AG04450 (cell line): ENCODE measurements around the gene PTPN1. TPM values are rescaled to one million over a fixed set of nuclear protein-coding genes. Genes with fewer than 3 reads are reported as not detected.

Experiments used
- CTCF ChIA-PET: fragments of 300-600, 350-600 bp; formaldehyde crosslinking; extraction: SDS; loops from one replicate; lab custom pipeline; 2022; ENCODE audit warnings: antibody characterized with exemption, inconsistent platforms; lab: Charles Lee
- POLR2A ChIA-PET: fragments of 350-600 bp; formaldehyde crosslinking; extraction: SDS; loops from one replicate; lab custom pipeline; 2021; ENCODE audit warnings: antibody characterized with exemption, inconsistent platforms; lab: Yijun Ruan, JAX
- DNase-seq: peaks from one replicate; pipeline ENCODE4 v3.0.0-alpha.2; 2011; ENCODE audit warnings: low read depth, low spot score
- H3K27ac ChIP-seq: one replicate; pipeline ENCODE4 v1.5.1; 2012; ENCODE audit warnings: low read depth, low read length, control low read depth
- H3K27me3 ChIP-seq: one replicate; pipeline ENCODE4 v1.6.0; 2012; ENCODE audit warnings: low read length; ENCODE audit not compliant: control insufficient read depth, insufficient read depth
- H3K4me3 ChIP-seq: 2 replicates; pipeline ENCODE4 v1.5.1; 2011; ENCODE audit warnings: mild to moderate bottlenecking, low read depth, low read length, control low read depth
- H3K9me3 ChIP-seq: 2 replicates; pipeline ENCODE4 v1.5.1; 2012; ENCODE audit warnings: low read length; ENCODE audit not compliant: control insufficient read depth, insufficient read depth
- CTCF ChIP-seq: IDR thresholded peaks from 2 replicates; pipeline ENCODE4 v1.5.1; 2011; ENCODE audit warnings: low read depth, low read length, control low read depth, inconsistent platforms
- polyA plus RNA-seq: library from polyadenylated mRNA; depleted of rRNA; stranded (reverse); fragments of >200 nt; gene quantifications from 2 replicates; pipeline ENCODE4 v1.2.3, GENCODE V29; 2011

Gene PTPN1
- polyA plus RNA-seq, 1 experiment = 54.7 TPM

DNA sequence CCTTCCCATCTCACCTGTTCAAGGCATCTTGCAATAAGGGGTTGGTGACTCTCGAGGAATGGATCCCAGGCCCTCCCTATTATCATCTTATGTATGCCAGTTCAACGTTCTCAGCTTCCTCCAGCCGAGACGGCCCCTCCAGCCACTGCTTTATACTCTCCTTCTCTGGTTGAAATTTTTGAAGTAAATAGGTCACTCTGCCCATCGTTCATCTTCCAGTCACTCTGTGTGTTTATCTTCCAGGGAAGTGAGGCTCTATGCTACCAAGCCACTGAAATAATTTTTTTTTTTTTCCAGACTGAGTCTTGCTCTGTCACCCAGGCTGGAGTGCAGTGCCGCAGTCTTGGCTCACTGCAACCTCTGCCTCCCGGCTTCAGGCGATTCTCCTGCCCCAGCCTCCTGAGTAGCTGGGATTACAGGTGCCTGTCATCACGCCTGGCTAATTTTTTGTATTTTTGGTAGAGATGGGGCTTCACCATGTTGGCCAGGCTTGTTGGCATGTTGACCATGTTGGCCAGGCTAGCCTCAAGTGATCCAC lies 17.0 kb downstream of the PTPN1 start:
- H3K27ac ChIP-seq = peak overlapping the region; percentile 63
- no peak for TF ChIP-seq CTCF
- ChIA-PET POLR2A (no interaction called here), CTCF (interaction anchor here (1.0 kb wide), 1 partner anchor 48 kb away, joined by 4 read pairs; no protein-coding TSS in a partner anchor)
- H3K9me3 ChIP-seq = no peaks in the 10 kb centered on the region
- no peak overlapping the region for H3K4me3 ChIP-seq
- no peaks in the 10 kb centered on the region for H3K27me3 ChIP-seq
- DNase-seq = no peak

DNA sequence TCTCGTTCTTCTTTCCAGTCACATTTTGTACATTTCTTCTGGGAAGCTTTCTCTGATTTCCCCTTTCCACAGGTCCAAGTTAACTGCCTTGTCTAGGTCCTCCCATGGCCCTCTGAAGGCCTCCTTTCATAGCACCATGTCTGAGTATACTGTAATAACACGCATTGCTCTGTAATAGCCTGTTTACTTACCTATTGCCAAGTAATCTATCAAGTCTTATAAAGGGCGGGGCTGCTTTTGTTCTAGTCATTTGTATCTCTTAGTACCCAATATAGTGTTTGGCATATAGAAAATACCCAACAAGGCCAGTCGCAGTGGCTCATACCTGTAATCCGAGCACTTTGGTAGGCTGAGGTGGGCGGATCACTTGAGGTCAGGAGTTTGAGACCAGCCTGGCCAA lies 17.9 kb downstream of the PTPN1 start:
- Histone ChIP-seq H3K4me3 (no peak overlapping the region), H3K27me3 (no peaks in the 10 kb centered on the region), H3K27ac (no peak overlapping the region), H3K9me3 (no peaks in the 10 kb centered on the region)
- ChIA-PET CTCF (no interaction called here), POLR2A (no interaction called here)
- no peak for TF ChIP-seq CTCF
- no peak for DNase-seq

DNA sequence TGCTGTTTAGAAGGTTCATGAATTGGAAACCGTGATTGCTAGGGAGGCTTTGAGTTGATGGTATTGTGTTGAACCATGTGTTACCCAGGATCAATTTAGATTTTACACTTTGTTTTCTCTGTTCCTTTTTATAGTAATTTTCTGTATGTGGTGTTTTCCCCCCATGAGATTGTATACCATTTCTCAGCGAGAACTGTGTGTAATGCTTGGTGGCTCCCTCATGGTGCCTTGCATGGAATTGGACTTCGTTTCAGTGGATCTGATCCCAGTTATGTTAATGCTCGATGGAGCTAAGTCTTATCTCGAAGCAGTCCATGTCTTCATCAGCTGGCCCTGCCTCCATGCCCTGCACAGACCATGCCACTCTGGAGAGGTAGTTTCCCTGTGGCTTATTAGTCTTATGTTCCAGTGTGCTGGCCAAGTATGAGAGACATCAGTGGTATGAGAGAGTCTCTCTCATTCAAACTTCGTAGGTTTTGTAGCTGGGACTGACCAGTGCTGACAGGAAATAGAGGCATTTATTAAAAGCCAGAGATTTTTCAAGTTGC lies 18.7 kb downstream of the PTPN1 start:
- no peaks in the 10 kb centered on the region for H3K9me3 ChIP-seq
- ChIA-PET CTCF (interaction anchor here (0.6 to 1.0 kb wide), 2 partner anchors 54 to 59 kb away, joined by 3 read pairs; no protein-coding TSS in a partner anchor), POLR2A (no interaction called here)
- H3K27ac ChIP-seq = no peak overlapping the region
- DNase-seq = no peak
- no peak for TF ChIP-seq CTCF
- H3K4me3 ChIP-seq = no peak overlapping the region
- H3K27me3 ChIP-seq = no peaks in the 10 kb centered on the region

DNA sequence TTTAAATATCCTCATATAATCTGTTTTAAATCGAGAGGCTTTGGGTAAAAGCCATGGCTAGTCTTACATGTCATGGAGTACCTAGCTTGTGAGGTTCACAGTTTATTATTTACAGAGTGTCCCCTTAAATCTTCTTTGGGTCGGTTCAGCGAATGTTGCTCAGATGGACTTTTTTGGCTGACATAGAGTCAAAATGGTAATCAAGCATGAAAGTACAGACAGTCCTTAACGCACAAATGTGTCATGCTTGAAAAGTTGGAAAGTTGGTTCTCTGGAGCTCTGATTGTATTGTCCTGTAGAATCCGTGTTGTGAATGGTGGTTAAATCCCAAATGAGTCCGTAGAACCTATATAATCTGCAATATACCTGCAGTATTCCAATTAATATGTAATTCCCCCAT lies 22.0 kb downstream of the PTPN1 start:
- H3K9me3 ChIP-seq = no peaks in the 10 kb centered on the region
- TF ChIP-seq CTCF = no peak
- ChIA-PET CTCF (interaction anchor here (0.7 kb wide), 2 partner anchors 19 to 398 kb away, joined by 3 to 4 read pairs; no protein-coding TSS in a partner anchor), POLR2A (interaction anchor here (1.0 kb wide), 1 partner anchor 10 kb away, joined by 3 read pairs; no protein-coding TSS in a partner anchor)
- DNase-seq = no peak
- no peak overlapping the region for H3K4me3 ChIP-seq
- peak overlapping the region; percentile 88 for H3K27ac ChIP-seq
- H3K27me3 ChIP-seq = no peaks in the 10 kb centered on the region

DNA sequence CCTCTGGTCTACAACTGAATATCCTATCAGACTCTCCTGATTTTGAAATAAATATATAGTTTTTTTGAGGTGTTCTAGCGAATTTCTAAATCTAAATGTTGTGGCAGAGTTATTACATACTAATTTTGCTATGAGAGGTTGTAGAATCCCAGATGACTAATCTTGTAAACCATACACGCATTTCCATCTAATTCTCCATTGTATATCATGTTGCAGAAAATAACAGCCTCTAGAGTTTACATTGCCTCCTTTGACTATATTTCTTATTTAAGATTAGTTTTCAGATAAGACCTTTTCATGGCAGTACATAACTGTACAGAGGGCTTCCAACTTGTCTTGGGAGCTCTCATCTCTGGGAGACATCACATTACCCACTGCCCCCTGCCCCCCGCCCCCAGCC lies 22.9 kb downstream of the PTPN1 start:
- Histone ChIP-seq H3K27ac (peak overlapping the region; percentile 88), H3K9me3 (no peaks in the 10 kb centered on the region), H3K27me3 (no peaks in the 10 kb centered on the region), H3K4me3 (no peak overlapping the region)
- no peak for TF ChIP-seq CTCF
- ChIA-PET CTCF (interaction anchor here (0.7 to 1.1 kb wide), 3 partner anchors 43 to 397 kb away, joined by 3 to 10 read pairs (median 3); no protein-coding TSS in a partner anchor), POLR2A (interaction anchor here (1.9 kb wide), 1 partner anchor 28 kb away, joined by 12 read pairs; no protein-coding TSS in a partner anchor)
- DNase-seq = no peak
